ENCODE data around the gene ALG2. TPM values are rescaled to one million over a fixed set of nuclear protein-coding genes. Genes with fewer than 3 reads are reported as not detected.

The ALG2 gene, protein sequence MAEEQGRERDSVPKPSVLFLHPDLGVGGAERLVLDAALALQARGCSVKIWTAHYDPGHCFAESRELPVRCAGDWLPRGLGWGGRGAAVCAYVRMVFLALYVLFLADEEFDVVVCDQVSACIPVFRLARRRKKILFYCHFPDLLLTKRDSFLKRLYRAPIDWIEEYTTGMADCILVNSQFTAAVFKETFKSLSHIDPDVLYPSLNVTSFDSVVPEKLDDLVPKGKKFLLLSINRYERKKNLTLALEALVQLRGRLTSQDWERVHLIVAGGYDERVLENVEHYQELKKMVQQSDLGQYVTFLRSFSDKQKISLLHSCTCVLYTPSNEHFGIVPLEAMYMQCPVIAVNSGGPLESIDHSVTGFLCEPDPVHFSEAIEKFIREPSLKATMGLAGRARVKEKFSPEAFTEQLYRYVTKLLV
- 17.1 TPM for total RNA-seq
- polyA plus RNA-seq = 10 to 100 TPM; 27.1 to 35.2 (median 31.6) TPM

- Mint-ChIP-seq H3K9me3 (no peaks in the 10 kb centered on the region), H3K27me3 (peaks cover 6% of the 10 kb centered on the region), H3K36me3 (peaks cover 32% of the 10 kb centered on the region), H3K4me3 (peak within 1 kb of the TSS; percentile 99), H3K4me1 (peaks cover 40 to 87% (median 67%) of the 10 kb centered on the region in 4 donors), H3K27ac (peak within 1 kb of the TSS; percentile 100)
- no peaks in the 10 kb centered on the region for H3K27me3 ChIP-seq (ENCODE audit: control insufficient read depth, insufficient read depth, low read length)
- H3K4me1 ChIP-seq (ENCODE audit: control insufficient read depth, insufficient read depth, low read length, poor library complexity, severe bottlenecking) = peaks cover 44% of the 10 kb centered on the region
- peak; percentile 89 to 95 (median 95) for DNase-seq
- ATAC-seq (ENCODE audit: low read depth in 2 of 2) = peak; percentile 90 to 93
- H3K36me3 ChIP-seq (ENCODE audit: control insufficient read depth, insufficient read depth, low read length) = peaks cover 23% of the 10 kb centered on the region
- H3K4me3 ChIP-seq (ENCODE audit: low read depth, low read length) = peak within 1 kb of the TSS; percentile 95
- H3K27ac ChIP-seq (ENCODE audit: insufficient read depth, low read length, poor library complexity, severe bottlenecking) = peak within 1 kb of the TSS; percentile 93
- H3K9me3 ChIP-seq (ENCODE audit: control insufficient read depth in 2 of 2, low read length in 2 of 2) = no peaks in the 10 kb centered on the region
Measured at GRCh38 chr9:99221621-99222415, at the start of gene ALG2, which contains the start of gene SEC61B. Gene ALG2, minus strand, starts transcription at chr9:99221942. Its CDS starts 48 bp downstream, at chr9:99221894. Gene SEC61B, plus strand, starts transcription at chr9:99222282. Its CDS starts 82 bp downstream, at chr9:99222364.

GRCh38 chr9:99270491-99270890 lies 48.7 kb upstream of the ALG2 start:
- Mint-ChIP-seq H3K27ac (no peak overlapping the region), H3K36me3 (no peaks in the 10 kb centered on the region), H3K4me3 (no peak overlapping the region), H3K9me3 (no peaks in the 10 kb centered on the region), H3K27me3 (peaks cover 19% of the 10 kb centered on the region), H3K4me1 (peaks cover 0 to 11% (median 9%) of the 10 kb centered on the region in 4 donors)
- ATAC-seq (ENCODE audit: low read depth in 2 of 2) (no peak), DNase-seq (no peak)
- Histone ChIP-seq H3K9me3 (ENCODE audit: control insufficient read depth in 2 of 2, low read length in 2 of 2) (no peaks in the 10 kb centered on the region), H3K36me3 (ENCODE audit: control insufficient read depth, insufficient read depth, low read length) (no peaks in the 10 kb centered on the region), H3K4me3 (ENCODE audit: low read depth, low read length) (no peak overlapping the region), H3K27me3 (ENCODE audit: control insufficient read depth, insufficient read depth, low read length) (no peaks in the 10 kb centered on the region), H3K4me1 (ENCODE audit: control insufficient read depth, insufficient read depth, low read length, poor library complexity, severe bottlenecking) (peaks cover 5% of the 10 kb centered on the region), H3K27ac (ENCODE audit: insufficient read depth, low read length, poor library complexity, severe bottlenecking) (no peak overlapping the region)

GRCh38 chr9:99269416-99269815 lies 47.7 kb upstream of the ALG2 start:
- Mint-ChIP-seq H3K36me3 (no peaks in the 10 kb centered on the region), H3K9me3 (no peaks in the 10 kb centered on the region), H3K4me1 (peaks cover 0 to 11% (median 9%) of the 10 kb centered on the region in 4 donors), H3K4me3 (no peak overlapping the region), H3K27me3 (peaks cover 19% of the 10 kb centered on the region), H3K27ac (no peak overlapping the region)
- Histone ChIP-seq H3K27ac (ENCODE audit: insufficient read depth, low read length, poor library complexity, severe bottlenecking) (no peak overlapping the region), H3K4me3 (ENCODE audit: low read depth, low read length) (no peak overlapping the region), H3K27me3 (ENCODE audit: control insufficient read depth, insufficient read depth, low read length) (no peaks in the 10 kb centered on the region), H3K4me1 (ENCODE audit: control insufficient read depth, insufficient read depth, low read length, poor library complexity, severe bottlenecking) (peaks cover 5% of the 10 kb centered on the region), H3K9me3 (ENCODE audit: control insufficient read depth in 2 of 2, low read length in 2 of 2) (no peaks in the 10 kb centered on the region), H3K36me3 (ENCODE audit: control insufficient read depth, insufficient read depth, low read length) (no peaks in the 10 kb centered on the region)
- ATAC-seq (ENCODE audit: low read depth in 2 of 2) = no peak
- no peak for DNase-seq

DNA sequence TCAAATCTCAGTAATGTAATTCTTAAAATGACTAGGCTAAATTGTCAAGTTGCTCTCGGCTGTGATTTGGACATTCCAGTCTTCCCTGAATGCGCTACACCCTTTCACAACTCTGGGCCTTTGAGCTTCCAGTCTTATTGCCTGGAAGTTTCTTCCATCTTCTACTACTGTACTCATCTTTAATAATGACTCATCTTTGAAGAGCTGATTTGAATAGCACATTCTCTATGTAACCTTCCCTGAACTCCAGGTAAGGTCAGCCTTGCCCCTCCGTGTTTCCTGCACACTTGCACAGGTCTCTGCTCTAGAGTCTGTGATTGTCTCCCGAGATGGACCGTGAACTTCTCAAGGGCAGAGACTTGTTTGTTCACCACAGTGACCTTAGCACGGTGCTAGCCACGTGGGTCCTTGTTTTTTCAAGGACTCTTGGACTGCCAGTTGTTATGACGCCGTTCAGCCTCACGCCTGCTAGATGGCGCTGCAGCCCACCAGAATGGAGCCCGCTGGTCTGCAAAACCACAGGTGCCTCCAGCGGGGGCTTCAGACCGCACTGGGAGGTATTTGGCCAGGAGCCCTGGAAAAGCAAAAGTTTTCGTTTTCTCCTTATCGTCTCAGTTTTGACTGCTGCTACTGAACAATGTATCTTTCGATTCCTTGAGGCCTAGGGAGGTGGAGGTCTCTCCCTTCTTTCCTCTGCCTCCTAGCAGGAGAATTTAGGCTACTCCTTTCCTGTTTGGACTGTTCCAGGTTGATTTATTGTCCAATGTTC lies 44.7 kb upstream of the ALG2 start:
- Mint-ChIP-seq H3K36me3 (no peaks in the 10 kb centered on the region), H3K9me3 (no peaks in the 10 kb centered on the region), H3K4me1 (peaks cover 0 to 11% (median 9%) of the 10 kb centered on the region in 4 donors), H3K27me3 (peaks cover 5% of the 10 kb centered on the region), H3K4me3 (peak overlapping the region in 2 of 4 donors; percentile 17 to 47), H3K27ac (peak overlapping the region in 2 of 3 donors; percentile 34 to 76)
- H3K4me3 ChIP-seq (ENCODE audit: low read depth, low read length) = no peak overlapping the region
- H3K9me3 ChIP-seq (ENCODE audit: control insufficient read depth in 2 of 2, low read length in 2 of 2) = no peaks in the 10 kb centered on the region
- no peaks in the 10 kb centered on the region for H3K27me3 ChIP-seq (ENCODE audit: control insufficient read depth, insufficient read depth, low read length)
- no peak overlapping the region for H3K27ac ChIP-seq (ENCODE audit: insufficient read depth, low read length, poor library complexity, severe bottlenecking)
- ATAC-seq (ENCODE audit: low read depth in 2 of 2) (peak; percentile 45 to 64), DNase-seq (peak; percentile 34 to 69 (median 35))
- H3K4me1 ChIP-seq (ENCODE audit: control insufficient read depth, insufficient read depth, low read length, poor library complexity, severe bottlenecking) = peaks cover 5% of the 10 kb centered on the region
- no peaks in the 10 kb centered on the region for H3K36me3 ChIP-seq (ENCODE audit: control insufficient read depth, insufficient read depth, low read length)

DNA sequence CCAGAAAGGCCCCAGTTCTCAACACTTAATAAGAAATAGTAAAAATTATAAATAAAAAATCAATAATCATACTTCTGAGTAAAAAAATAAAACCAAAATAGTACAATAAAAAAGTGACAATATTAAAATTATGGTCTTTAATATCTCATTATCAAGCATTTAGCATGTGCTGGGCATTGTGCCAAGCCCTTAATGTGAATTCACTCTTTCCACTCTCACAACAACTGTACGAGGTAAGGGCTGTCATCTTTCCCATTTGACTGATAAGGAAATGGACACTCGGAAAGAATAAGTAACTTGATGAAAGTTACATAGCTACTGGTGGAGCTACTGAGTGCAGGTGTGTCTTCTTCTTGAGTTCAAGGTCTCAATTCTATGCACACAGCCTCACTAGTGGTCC lies 43.9 kb upstream of the ALG2 start:
- Mint-ChIP-seq H3K36me3 (no peaks in the 10 kb centered on the region), H3K9me3 (no peaks in the 10 kb centered on the region), H3K27me3 (peaks cover 5% of the 10 kb centered on the region), H3K4me1 (peaks cover 0 to 13% (median 9%) of the 10 kb centered on the region in 4 donors), H3K4me3 (no peak overlapping the region), H3K27ac (no peak overlapping the region)
- no peak for ATAC-seq (ENCODE audit: low read depth in 2 of 2)
- Histone ChIP-seq H3K4me3 (ENCODE audit: low read depth, low read length) (no peak overlapping the region), H3K27ac (ENCODE audit: insufficient read depth, low read length, poor library complexity, severe bottlenecking) (no peak overlapping the region), H3K4me1 (ENCODE audit: control insufficient read depth, insufficient read depth, low read length, poor library complexity, severe bottlenecking) (peaks cover 5% of the 10 kb centered on the region), H3K27me3 (ENCODE audit: control insufficient read depth, insufficient read depth, low read length) (no peaks in the 10 kb centered on the region), H3K36me3 (ENCODE audit: control insufficient read depth, insufficient read depth, low read length) (no peaks in the 10 kb centered on the region), H3K9me3 (ENCODE audit: control insufficient read depth in 2 of 2, low read length in 2 of 2) (no peaks in the 10 kb centered on the region)
- no peak for DNase-seq

DNA sequence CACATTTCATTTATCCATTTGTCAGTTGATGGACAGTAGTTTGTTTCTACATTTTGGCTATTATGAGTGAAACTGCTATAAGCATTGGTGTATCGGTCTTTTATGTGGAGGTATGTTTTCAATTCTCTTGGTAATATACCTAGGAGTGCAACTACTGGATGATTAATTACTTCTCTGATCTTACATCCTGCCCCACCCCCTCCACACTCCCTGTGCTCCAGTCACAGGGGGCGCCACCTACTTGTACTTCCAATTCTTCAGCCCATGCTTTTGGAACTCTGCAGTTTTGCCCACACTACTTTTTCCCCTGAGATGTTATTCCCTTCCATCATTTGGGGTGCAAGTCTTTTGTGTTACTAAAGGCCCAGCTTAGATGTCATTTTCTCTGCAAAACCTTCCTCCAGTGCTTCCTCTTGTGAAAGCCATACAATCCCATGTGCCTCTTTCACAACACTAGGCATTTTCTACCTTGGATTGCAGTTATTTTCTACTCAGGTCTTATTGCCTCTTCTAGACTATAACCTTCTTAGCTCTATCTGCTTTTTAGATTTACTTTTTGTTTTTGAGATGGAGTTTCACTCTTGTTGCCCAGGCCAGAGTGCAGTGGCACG lies 42.4 kb upstream of the ALG2 start:
- H3K27me3 ChIP-seq (ENCODE audit: control insufficient read depth, insufficient read depth, low read length) = no peaks in the 10 kb centered on the region
- H3K27ac ChIP-seq (ENCODE audit: insufficient read depth, low read length, poor library complexity, severe bottlenecking) = no peak overlapping the region
- Mint-ChIP-seq H3K9me3 (no peaks in the 10 kb centered on the region), H3K27me3 (no peaks in the 10 kb centered on the region), H3K4me3 (no peak overlapping the region), H3K36me3 (no peaks in the 10 kb centered on the region), H3K4me1 (peaks cover 7 to 19% (median 12%) of the 10 kb centered on the region in 4 donors), H3K27ac (no peak overlapping the region)
- H3K9me3 ChIP-seq (ENCODE audit: control insufficient read depth in 2 of 2, low read length in 2 of 2) = no peaks in the 10 kb centered on the region
- H3K4me3 ChIP-seq (ENCODE audit: low read depth, low read length) = no peak overlapping the region
- no peaks in the 10 kb centered on the region for H3K36me3 ChIP-seq (ENCODE audit: control insufficient read depth, insufficient read depth, low read length)
- ATAC-seq (ENCODE audit: low read depth in 2 of 2) (no peak), DNase-seq (peak in 1 of 3 donors; percentile 32)
- H3K4me1 ChIP-seq (ENCODE audit: control insufficient read depth, insufficient read depth, low read length, poor library complexity, severe bottlenecking) = peaks cover 8% of the 10 kb centered on the region

DNA sequence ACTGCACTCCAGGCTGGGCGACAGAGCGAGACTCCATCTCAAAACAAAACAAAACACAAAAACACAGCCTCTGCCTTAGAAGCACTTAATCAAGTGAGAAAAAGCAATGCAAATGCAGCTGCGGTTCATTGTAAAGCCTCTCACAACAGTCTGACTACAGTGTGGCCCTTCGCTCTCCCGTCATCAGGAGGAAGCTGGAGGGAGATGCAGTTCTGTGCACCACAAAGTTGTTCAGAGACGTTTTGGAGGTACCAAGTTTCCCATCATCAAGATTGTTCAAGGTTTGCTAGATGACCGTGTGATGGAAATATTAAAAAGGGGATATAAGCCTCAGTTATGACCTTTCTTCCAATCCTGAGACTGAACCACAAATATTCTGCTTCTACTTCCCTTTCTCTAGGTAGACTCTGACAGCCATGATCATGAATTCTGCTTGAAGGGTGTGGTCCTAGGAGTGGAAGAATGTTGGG lies 41.2 kb upstream of the ALG2 start:
- H3K36me3 ChIP-seq (ENCODE audit: control insufficient read depth, insufficient read depth, low read length) = no peaks in the 10 kb centered on the region
- no peak overlapping the region for H3K27ac Mint-ChIP-seq
- no peaks in the 10 kb centered on the region for H3K27me3 Mint-ChIP-seq
- no peak overlapping the region for H3K4me3 Mint-ChIP-seq
- no peaks in the 10 kb centered on the region for H3K9me3 ChIP-seq (ENCODE audit: control insufficient read depth in 2 of 2, low read length in 2 of 2)
- no peaks in the 10 kb centered on the region for H3K27me3 ChIP-seq (ENCODE audit: control insufficient read depth, insufficient read depth, low read length)
- peaks cover 7 to 19% (median 12%) of the 10 kb centered on the region in 4 donors for H3K4me1 Mint-ChIP-seq
- no peaks in the 10 kb centered on the region for H3K36me3 Mint-ChIP-seq
- peaks cover 8% of the 10 kb centered on the region for H3K4me1 ChIP-seq (ENCODE audit: control insufficient read depth, insufficient read depth, low read length, poor library complexity, severe bottlenecking)
- no peak overlapping the region for H3K27ac ChIP-seq (ENCODE audit: insufficient read depth, low read length, poor library complexity, severe bottlenecking)
- H3K4me3 ChIP-seq (ENCODE audit: low read depth, low read length) = no peak overlapping the region
- no peak for ATAC-seq (ENCODE audit: low read depth in 2 of 2)
- no peaks in the 10 kb centered on the region for H3K9me3 Mint-ChIP-seq
- no peak for DNase-seq
